Anterior cingulate cortex (tissue), 58 donors: ENCODE results near the gene AGBL2.
"Not testable (repeated sequence)": the region's sequence is repeated elsewhere in the genome, so short reads cannot be mapped to it uniquely, and the experiment has no call there.

ENCODE experiments used
- DNase-seq, 58 donors: peaks; one replicate each; lab custom pipeline; 2025; lab: John Stamatoyannopoulos, UW

The AGBL2 gene

GRCh38 chr11:47705721-47706120 lies 9.4 kb downstream of the AGBL2 start:
- DNase-seq = no peak

DNA sequence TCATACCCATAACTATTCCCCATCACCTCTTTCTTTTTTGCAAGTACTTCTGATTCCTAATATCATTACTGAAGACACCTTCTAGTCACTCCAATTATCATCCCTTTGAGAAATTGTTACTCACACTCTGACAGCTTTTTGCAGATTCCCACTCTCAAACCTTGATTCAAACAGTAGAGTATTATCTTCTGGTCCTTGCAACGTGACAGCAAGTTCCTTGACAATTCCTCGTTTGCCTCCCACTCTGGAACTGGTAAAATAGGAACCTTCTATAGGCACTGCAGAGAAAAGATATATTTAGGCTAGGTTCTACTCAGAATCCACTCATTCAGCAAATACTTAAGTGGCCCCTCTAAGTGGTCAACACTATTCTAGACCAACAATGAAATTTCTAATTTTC lies 23.2 kb downstream of the AGBL2 start:
- DNase-seq = no peak

- no peak for DNase-seq
Observed at GRCh38 chr11:47689480-47689879, 25.7 kb downstream of the AGBL2 start.

- DNase-seq = no peak
Observed at GRCh38 chr11:47688991-47689390, 26.2 kb downstream of the AGBL2 start.

- no peak for DNase-seq
Observed at GRCh38 chr11:47688111-47688510, 27.1 kb downstream of the AGBL2 start.

DNA sequence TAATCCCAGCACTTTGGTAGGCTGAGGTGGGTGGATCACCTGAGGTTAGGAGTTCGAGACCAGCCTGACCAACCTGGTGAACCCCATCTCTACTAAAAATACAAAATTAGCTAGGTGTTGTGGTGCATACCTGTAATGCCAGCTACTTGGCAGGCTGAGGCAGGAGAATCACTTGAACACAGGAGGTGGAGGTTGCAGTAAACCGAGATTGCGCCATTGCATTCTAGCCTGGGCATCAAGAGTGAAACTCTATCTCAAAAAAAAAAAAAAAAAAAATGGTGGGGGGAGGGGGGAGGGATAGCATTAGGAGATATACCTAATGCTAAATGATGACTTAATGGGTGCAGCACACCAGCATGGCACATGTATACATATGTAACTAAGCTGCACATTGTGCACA lies 28.5 kb downstream of the AGBL2 start:
- not testable (repeated sequence) for DNase-seq

DNA sequence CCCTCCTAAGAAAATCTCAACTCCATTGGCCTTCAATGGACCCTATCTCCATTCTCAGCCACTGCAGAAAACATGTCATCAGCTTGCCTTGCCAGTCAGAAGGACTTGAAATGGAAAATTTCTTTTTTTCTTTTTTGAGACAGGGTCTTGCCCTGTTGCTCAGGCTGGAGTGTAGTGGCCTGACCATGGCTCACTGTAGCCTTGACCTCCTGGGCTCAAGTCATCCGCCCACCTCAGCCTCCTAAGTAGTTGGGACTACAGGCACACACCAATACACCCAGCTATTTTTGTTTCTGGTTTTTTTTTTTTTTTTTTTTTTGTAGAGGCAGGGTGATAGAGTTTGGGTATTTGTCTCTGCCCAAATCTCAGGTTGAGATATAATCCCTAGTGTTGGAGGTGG lies 29.0 kb downstream of the AGBL2 start:
- DNase-seq = no peak

DNA sequence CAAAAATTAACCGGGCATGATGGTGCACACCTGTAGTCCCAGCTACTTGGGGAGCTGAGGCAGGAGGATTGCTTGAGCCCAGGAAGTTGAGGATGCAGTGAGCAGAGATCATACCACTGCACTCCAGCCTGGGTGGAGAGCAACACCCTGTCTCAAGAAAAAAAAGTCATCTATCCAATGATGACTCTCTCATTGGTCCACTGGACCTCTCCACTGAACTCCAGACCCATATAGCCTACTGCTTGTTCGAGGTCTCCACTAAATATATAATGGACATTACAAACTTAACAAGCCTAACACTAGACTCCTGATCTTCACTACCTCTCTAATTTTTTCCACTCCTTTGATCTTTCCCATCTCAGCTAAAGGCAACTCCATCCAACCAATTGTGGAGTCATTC lies 39.3 kb downstream of the AGBL2 start:
- no peak for DNase-seq

DNA sequence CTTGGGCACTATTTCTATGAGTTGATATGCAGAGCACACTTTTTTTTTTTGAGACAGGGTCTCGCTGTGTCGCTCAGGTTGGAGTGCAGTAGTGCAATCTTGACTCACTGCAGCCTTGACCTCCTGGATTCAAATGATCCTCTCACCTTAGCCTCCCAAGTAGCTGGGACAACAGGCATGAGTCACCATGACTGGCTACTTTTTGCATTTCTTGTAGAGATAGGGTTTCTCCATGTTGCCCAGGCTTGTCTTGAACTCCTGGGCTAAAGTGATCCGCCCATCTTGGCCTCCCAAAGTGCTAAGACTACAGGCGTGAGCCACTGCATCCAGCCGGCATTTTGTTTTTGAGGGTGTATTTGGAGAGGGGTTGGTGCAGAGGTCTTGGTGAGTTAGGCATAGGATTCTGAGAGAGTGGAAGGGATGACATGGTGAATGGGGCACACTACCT lies 42.9 kb downstream of the AGBL2 start:
- DNase-seq = no peak

DNA sequence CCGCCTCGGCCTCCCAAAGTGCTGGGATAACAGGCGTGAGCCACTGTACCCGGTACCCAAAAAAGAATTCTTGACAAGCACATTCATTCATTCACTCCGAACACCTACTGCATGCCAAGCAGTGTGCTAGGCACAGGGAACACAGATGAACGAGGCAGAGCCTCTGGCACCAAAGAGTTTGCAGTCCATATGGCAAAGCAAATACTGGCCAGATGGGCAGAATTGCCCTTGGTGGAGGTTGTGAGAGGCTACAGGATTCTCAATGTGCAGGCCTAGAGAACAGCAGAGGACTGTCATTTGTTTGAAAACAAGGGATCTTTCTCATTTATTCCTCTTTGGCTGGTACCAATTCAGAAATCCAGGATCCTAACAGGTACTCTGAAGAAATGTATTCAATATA lies 45.3 kb downstream of the AGBL2 start:
- DNase-seq = no peak

DNA sequence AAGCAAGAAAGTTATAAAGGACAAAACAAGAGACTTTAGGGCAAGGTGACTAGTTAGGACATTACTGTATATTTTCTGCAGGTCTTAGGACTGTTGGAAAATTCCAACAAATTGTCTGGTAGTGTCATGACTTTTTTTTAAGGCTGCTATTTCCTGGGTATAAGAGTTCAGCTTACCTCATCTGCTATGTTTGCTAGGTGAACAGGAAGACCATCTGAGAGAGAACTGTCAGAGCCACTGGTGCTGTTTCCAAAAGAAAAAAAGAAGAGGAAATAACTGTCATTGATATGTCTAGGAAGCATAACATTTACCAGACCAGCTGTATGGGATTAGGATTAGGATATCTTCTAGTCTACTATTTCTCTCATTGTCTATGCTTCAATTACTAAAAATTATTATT lies 46.5 kb downstream of the AGBL2 start:
- no peak for DNase-seq

DNA sequence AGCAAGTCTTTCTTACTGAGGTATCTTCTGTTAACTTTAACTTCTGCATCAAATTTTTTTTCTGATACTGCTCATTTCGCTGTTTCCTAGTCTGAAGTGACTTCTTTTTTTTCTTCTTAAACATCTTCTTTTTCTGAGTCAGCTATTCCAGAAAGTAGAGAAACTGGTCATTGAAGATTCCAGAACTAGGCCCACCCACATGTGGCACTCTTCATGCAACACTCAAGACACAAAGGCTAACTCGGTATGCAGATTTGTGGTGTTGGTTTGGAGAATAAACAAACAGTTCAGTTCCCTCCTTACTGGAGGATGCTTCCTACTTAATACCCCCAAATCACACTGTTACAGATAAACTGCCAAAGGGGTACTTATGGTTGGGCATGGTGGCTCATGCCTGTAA lies 47.6 kb downstream of the AGBL2 start:
- no peak for DNase-seq

DNA sequence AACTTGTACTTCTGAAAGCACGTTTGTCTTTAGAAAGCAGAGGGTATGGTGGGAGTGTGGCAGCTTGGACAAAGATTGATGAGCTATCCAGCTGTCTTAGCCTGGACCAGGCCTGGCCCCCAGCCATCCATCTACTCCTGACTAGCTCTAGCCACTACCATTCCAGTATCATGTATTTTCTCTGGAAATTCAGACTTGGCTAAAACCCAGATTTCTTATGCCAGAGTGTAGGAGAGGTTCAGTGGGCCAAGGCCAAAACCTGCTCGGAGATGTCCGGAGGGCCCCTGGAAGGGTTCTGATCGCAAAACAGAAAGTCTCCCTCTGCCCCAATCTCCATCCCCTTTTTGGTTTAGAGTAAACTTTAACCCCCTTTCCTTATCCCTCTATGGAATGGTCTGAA lies 48.0 kb downstream of the AGBL2 start:
- no peak for DNase-seq

- not testable (repeated sequence) for DNase-seq
Observed at GRCh38 chr11:47664936-47665335, 50.2 kb downstream of the AGBL2 start.

GRCh38 chr11:47661245-47661644 lies 53.9 kb downstream of the AGBL2 start:
- no peak for DNase-seq

- no peak for DNase-seq
Observed at GRCh38 chr11:47659276-47659675, 55.9 kb downstream of the AGBL2 start.

- DNase-seq = no peak
Observed at GRCh38 chr11:47656260-47656885, 58.8 kb downstream of the AGBL2 start.

- DNase-seq = no peak
Observed at GRCh38 chr11:47651818-47652469, 63.2 kb downstream of the AGBL2 start.

DNA sequence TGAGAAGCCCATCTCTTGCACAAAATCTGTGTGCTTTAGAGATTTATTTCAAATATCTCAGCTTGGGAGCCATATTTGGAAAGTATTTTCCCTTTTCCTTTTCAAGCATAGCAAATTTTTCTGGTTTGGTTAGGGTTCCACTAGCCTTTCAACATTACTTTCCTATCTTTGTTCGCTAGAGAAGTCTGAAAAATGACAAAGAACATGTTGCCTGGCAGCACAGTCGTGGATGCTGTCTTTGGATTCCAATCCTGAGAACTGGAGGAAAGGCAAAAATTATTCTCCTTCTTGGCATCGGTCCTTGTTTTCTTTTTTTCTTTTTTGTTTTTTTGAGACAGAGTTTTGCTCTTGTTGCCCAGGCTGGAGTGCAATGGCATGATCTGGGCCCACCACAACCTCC lies 65.9 kb downstream of the AGBL2 start:
- no peak for DNase-seq

DNA sequence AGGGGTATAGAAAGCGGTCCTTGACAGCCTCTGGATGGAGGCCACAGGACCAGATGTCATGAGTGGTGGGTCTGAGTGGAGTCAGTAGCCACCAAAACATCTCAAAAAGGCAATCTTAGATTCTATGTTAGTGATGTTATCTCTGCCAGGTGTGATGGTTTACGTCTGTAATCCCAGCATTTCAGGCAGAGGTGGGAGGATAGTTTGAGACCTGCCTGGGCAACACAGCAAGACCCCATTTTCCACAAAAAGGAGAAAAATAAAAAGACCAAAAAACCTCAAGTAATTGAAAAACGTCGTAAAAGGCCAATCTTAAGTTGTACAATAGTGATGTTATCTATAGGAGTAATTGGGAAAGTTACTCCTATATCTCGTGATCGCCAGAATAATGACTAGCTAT lies 69.2 kb downstream of the AGBL2 start:
- DNase-seq = no peak

- no peak for DNase-seq
Observed at GRCh38 chr11:47645500-47645899, 69.7 kb downstream of the AGBL2 start.

DNA sequence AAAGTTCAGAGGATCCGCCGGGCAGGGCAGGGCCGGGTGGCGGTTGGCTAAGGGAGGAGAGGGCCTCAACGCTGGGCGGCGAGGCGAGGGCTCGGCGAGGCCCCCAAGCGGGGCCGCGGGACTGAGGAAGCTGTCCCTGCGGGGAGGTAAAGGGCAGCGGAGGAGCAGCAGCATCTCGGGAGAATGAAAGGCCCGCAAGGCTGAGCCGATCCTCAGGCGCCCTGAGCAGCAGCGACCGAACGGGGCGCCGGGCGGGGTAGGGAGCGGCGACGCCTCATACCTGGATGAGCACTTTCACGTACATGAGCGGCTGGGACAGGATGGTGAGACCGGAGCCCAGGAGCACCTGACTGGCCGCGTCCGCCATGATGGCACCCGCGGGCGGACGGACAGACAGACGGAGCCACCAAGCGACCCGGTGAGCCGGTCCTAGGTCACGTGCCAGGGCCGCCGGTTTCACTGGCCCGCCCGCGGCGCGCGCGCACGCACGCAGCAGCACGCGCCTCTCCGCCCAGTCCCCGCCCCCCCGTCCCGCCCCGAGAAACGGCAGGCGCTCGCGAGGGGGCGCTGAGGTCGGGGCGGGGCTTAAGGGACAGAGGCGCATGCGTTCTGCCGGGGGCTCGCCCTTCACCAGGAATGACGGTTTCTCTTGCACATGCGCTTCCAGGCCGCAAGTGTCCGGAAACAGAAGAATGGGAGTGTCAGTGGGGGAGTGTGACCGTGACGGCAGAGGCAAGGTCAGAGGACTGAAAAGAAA lies 72.9 kb downstream of the AGBL2 start, which contains the start of gene MTCH2:
Gene MTCH2, minus strand, starts transcription at position 461 of the 757 bp plus-strand sequence. Its CDS starts 94 bp downstream, at position 367.
- DNase-seq = peak; percentile 78 to 97 (median 94)
